Left ventricle myocardium superior (tissue), 1 donor: ENCODE data around the gene MAN2A2. TPM values are rescaled to one million over a fixed set of nuclear protein-coding genes. Genes with fewer than 3 reads are reported as not detected.

Experiments
- ATAC-seq: fragments of 200-7000 bp; cut with Tn5 transposase; one replicate; pipeline ENCODE4 v1.9.1; 2020; ENCODE audit warnings: mild to moderate bottlenecking, moderate library complexity
- DNase-seq: peaks from one replicate; pipeline ENCODE4 v3.0.0-alpha.2; 2020
- intact Hi-C: fragments of 100-400 bp; cut with micrococcal nuclease; formaldehyde crosslinking; loops from one replicate; pipeline ENCODE4 v1.11.0; 2022
- long read RNA-seq: library from polyadenylated mRNA; unstranded; transcript quantifications from one replicate; pipeline ENCODE4 v2.0.0, GENCODE V29; 2021
- total RNA-seq: library from RNA; stranded (reverse); fragmentation: NEBNext Ultra II Directional; extraction: Animal tissue kit (Norgen Biotek cat#: 25700); gene quantifications from one replicate; pipeline ENCODE4 v1.2.1, GENCODE V29; 2021
- donor health status: DM: no; HTN: yes; CAD: no; lungs with severe emphysema.

The MAN2A2 gene
- 146 TPM for total RNA-seq
- long read RNA-seq, full-length matches to known transcripts, result 27 of 149 reads
- long read RNA-seq, partial matches to known transcripts, result 88 of 149 reads
- long read RNA-seq, other reads (novel, unspliced or antisense), result 34 of 149 reads

DNA sequence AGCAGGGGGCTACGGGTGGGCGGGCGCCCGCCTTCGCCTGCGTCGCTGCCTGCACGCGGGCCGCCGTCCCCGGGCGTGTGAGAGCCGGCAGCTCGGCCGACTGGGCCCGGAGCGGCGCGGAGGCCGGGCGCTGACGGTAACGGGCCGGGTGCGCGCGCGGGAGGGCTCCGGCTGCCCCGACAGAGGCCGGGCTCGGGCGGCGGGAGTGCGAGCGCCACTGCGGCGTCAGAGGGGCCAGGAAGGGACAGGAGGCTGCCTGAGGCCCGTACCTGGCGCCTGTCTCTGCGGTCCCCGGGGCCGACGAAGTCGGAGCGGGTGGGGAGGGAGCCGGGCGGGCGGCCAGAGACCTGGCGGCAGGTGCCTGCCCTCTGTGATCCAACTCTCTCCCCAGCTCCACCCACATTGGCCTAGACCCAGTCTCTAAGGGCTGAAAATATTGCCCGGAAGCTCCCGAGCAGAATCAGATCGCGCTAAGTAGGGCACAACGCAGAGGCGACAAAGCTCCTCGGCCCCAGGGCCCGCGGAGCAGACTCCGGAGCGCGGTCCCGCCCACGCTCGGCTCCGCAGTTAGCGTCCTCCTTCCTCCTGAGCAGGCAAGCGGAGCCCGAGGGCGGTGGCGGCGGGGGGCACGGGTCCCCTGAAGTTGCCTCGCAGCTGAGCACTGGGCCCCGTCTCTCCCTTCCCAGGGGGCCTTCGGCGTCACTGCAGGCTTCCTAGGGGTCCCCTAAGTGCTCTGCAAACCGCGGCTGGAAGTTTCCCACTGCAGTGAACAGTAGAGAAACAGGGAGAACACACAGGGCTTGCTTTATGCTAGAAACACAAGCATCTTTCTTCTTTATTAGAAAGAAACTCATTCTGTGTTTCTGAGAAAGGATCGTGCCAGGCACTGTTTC lies at the start of gene MAN2A2:
Gene MAN2A2, plus strand, starts transcription at position 463 of the 893 bp plus-strand sequence. CDS start 906 bp downstream, outside the sequence.
- intact Hi-C loops, result no loop called here
- DNase-seq (peak; percentile 82), ATAC-seq (peak; percentile 62)

DNA sequence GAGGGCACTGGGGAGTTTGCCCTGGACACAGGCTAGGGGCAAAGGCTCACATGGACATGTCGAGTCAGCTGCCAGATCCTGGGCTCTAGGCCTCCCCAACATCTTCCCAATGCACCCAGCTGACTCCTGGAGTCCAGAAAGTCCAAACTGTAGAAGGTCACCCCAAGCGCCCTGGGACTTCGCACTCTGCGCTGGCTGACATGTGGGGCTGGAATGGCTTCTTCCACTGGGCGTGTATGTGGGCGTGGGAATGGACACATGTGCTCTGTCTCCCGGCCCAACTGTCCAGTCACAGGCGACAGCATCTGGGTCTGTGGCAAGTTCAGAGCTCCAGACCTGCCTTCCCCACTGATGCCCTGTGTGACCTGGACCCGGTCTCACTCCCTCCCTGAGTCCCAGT lies 48.0 kb upstream of the MAN2A2 start:
- intact Hi-C loops, result no loop called here
- ATAC-seq (no peak), DNase-seq (no peak)

DNA sequence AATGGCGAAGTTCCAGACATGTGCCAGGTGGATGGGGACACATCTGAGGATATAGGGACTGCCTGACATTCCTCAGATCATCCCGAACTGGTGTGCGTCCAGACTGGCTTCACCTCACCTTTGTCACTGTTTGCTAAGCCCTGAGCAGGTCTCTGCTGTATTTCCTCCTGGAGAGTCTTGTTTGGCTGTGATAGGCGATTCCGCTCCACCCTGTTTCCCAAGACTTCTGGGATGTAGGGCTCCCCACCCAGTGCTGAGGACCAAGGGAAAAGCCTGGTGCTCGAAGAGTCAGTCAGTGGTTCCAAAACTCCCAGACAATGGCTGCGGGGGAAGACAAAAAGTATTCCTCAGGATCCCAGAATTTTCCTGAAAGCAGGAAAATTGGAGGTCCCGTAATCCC lies 45.8 kb upstream of the MAN2A2 start:
- ATAC-seq (no peak), DNase-seq (no peak)
- intact Hi-C loops, result no loop called here

GRCh38 chr15:90857883-90858443 lies 45.1 kb upstream of the MAN2A2 start:
- intact Hi-C loops, result no loop called here
- ATAC-seq (no peak), DNase-seq (no peak)

DNA sequence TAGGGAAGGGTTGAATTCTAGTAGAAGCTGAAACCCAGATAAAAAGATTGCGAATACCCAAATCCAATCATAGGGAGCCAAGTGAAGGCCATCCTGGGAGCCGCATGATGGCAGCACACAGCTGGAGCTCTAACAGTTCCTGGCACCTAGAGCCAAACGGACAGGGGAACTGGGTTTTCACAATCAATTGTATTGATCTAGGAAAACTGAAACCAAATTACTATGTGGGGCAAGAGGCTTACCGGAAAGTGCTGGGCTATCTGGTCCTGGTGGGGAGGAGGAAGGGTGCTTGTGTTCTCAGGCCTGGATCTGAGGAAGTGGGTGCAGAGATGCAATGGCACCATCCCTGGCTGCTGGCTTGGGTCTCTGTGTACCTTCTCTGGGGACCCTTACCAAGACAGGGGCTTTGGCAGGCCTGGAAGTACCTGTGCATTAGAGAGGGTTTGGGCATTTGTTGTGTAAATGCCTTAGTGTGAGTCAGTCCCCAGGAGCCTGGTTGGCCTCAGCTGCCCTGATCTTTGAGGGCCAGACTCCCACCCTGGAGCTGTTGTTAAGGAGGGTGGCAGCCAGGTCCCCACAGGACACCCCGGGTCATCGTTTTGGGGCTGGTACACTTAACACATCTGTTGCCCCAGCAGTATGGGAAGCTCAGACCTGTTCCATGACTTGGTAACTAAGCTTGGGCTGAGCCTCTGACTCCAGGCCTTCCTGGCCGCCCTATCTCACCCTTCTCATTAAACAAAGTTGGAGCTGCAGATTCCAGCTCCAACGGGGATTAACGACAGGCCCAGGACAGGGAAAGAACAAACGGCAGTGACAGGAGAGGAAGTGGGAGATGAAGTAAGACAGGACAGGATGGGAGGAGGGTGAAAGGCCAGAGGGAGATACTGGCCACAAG lies 43.6 kb upstream of the MAN2A2 start:
- intact Hi-C loops, result no loop called here
- DNase-seq, result no peak
- peak; percentile 23 for ATAC-seq

GRCh38 chr15:90860450-90860849 lies 42.7 kb upstream of the MAN2A2 start:
- ATAC-seq (no peak), DNase-seq (no peak)
- intact Hi-C loops, result no loop called here

DNA sequence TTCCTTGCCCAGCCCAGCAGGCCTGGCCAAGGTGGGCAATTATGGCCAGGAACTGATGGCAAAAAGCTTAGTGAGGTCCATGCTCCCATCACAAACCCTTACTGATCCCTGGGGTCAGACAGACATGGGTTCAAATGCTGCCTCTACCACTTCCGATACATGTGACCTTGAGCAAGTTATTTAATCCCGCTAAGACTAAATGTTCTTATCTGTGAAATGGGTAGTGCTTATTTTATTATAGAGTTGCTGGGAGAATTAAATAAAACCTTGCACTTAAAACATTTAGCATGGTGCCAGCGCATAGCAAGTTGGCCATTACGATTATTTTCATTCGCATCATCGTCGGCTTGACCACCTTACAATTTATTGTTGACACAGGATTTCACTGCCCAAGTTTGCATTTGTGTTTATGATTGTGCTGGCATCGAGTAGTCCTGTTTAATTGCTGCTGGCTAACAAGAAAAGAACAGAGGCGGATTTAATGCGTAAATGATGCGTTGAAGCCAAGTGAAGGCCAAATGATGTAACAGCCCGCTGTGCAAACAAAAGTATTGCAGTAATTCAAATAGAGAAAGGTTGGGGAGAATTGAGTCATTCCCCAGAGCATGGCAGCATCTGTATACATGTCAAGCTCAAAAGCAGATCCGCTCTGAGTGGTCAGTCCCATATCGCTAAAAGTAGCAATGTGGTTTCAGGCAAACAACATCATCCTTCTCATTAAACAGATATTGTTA lies 42.0 kb upstream of the MAN2A2 start:
- intact Hi-C loops, result no loop called here
- DNase-seq (no peak), ATAC-seq (no peak)

- no peak for ATAC-seq
- intact Hi-C loops, result no loop called here
- no peak for DNase-seq
Measured at GRCh38 chr15:90862487-90862886, 40.6 kb upstream of the MAN2A2 start.

- DNase-seq (no peak), ATAC-seq (peak; percentile 65)
- intact Hi-C loops, result no loop called here
Measured at GRCh38 chr15:90862964-90863778, 39.9 kb upstream of the MAN2A2 start.

- no peak for DNase-seq
- no peak for ATAC-seq
- intact Hi-C loops, result no loop called here
Measured at GRCh38 chr15:90863987-90864386, 39.1 kb upstream of the MAN2A2 start.

GRCh38 chr15:90864507-90864906 lies 38.6 kb upstream of the MAN2A2 start:
- DNase-seq, result no peak
- intact Hi-C loops, result no loop called here
- no peak for ATAC-seq

DNA sequence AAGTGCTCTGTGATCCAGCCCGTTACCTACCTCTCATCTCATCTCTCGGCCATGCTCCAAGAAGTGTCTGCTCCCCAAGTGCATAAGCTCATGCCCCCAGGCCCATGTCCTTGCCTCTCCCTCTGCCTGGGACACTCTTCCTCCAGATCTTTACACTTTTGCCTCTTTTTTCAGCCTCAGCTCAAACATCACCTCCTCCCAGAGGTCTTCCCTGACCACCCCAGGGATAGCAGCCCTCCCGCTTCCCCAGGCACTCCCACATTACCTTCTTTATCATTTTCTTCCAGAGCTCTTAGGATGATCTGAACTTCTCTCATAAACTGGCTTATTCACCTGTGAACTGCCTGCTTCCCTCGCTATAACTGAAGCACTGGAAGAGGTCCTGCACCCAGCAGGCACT lies 37.4 kb upstream of the MAN2A2 start:
- DNase-seq (no peak), ATAC-seq (no peak)
- intact Hi-C loops, result no loop called here

DNA sequence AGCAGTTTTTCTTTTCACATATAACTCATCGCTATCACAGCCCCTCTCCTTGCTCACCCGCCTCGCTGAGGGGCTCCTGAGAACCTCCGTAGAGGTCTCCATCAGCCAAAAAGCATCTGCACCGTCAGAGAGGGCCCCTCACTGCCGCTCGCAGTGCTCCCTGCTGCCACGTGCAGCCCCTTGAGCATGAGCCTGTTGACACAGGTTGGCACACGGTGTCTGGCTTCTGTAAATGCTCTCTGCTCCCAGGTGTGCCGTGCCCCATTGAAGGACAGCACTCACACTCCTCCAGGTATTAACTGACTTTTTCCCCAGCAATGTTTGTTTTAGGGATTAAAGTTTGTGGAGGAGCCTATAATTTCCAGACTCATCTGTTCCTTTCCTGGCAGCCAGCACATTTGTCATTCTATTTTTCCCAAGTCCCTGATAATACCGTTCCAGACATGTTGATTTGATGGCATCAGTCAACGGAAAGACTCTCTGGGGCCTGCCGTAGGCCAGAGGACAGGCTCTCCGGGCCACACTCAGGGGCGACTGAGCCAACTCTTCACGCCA lies 36.9 kb upstream of the MAN2A2 start:
- no peak for ATAC-seq
- intact Hi-C loops, result no loop called here

GRCh38 chr15:90866800-90867199 lies 36.3 kb upstream of the MAN2A2 start:
- intact Hi-C loops, result no loop called here
- ATAC-seq (no peak), DNase-seq (no peak)

More for the DNA sequence above, 36.9 kb upstream of the MAN2A2 start:
- DNase-seq, result no peak

- no peak for ATAC-seq
- intact Hi-C loops, result no loop called here
- no peak for DNase-seq
Measured at GRCh38 chr15:90868261-90868689, 34.8 kb upstream of the MAN2A2 start, which contains the start of gene FURIN. FURIN (plus strand) TSS chr15:90868588; CDS start chr15:90875741, 7,153 bp downstream.

- no peak for DNase-seq
- intact Hi-C loops, result no loop called here
- no peak for ATAC-seq
Measured at GRCh38 chr15:90869140-90869541, 34.0 kb upstream of the MAN2A2 start.

GRCh38 chr15:90869601-90870353 lies 33.3 kb upstream of the MAN2A2 start:
- intact Hi-C loops, result no loop called here
- DNase-seq, result peak; percentile 85
- peak; percentile 79 for ATAC-seq
